Endothelial cell of umbilical vein (primary cell): ENCODE measurements around the gene PAIP2. TPM values are rescaled to one million over a fixed set of nuclear protein-coding genes. Genes with fewer than 3 reads are reported as not detected.

ENCODE experiments used
- BruUV-seq: library from RNA; stranded (reverse); fragments of 400-500 nt; replicated peaks from 2 replicates; lab custom pipeline; 2021; lab: Mats Ljungman, UMichigan
- CTCF ChIA-PET: fragments of 300-600, 350-600 bp; sonication (Branson Sonifier 250); formaldehyde crosslinking; loops from one replicate; lab custom pipeline; 2021; ENCODE audit warnings: antibody characterized with exemption, inconsistent platforms; lab: Charles Lee
- POLR2A ChIA-PET: fragments of 300-600, 350-600 bp; sonication (Branson Sonifier 250); formaldehyde crosslinking; loops from one replicate; lab custom pipeline; 2021; ENCODE audit warnings: antibody characterized with exemption, inconsistent platforms; lab: Charles Lee
- DNase-seq: peaks from one replicate; pipeline ENCODE4 v3.0.0-alpha.2; 2011; ENCODE audit warnings: low read depth, low spot score
- FAIRE-seq: peaks from 2 replicates; lab custom pipeline; 2011; peaks lifted over from hg19 to GRCh38; lab: Jason Lieb, UNC
- H2AFZ ChIP-seq: 2 replicates; pipeline ENCODE4 v1.6.0; 2012; ENCODE audit warnings: low read depth, low read length, control low read depth, inconsistent platforms
- H3K27ac ChIP-seq: 2 replicates; pipeline ENCODE4 v1.5.1; 2011; ENCODE audit warnings: low read depth, mild to moderate bottlenecking, control low read depth, low read length, moderate library complexity; ENCODE audit not compliant: insufficient read depth
- H3K27me3 ChIP-seq, 2 experiments: 2 replicates each; pipeline versions ENCODE4 v1.6.0 to v1.6.1; 2011; ENCODE audit warnings: low read length in 2 of 2, mixed read lengths in 1 of 2; ENCODE audit not compliant: control insufficient read depth in 2 of 2, insufficient read depth in 2 of 2
- H3K36me3 ChIP-seq, 2 experiments: 2 replicates in 1 of 2; 3 replicates in 1 of 2; pipeline ENCODE4 v1.5.1; 2011; ENCODE audit warnings: low read length in 2 of 2, mild to moderate bottlenecking in 1 of 2, moderate library complexity in 1 of 2; ENCODE audit not compliant: control insufficient read depth in 2 of 2, insufficient read depth in 2 of 2; ENCODE audit errors: extremely low read depth in 1 of 2
- H3K4me1 ChIP-seq: 3 replicates; pipeline ENCODE4 v1.5.1; 2011; ENCODE audit warnings: mild to moderate bottlenecking, low read length; ENCODE audit not compliant: control insufficient read depth, insufficient read depth; ENCODE audit errors: extremely low read depth
- H3K4me2 ChIP-seq: 2 replicates; pipeline ENCODE4 v1.6.1; 2011; ENCODE audit warnings: low read length, control low read depth, mixed read lengths; ENCODE audit not compliant: insufficient read depth
- H3K4me3 ChIP-seq, 3 experiments: fragments of 200-600 bp in 1 of 3; sonication (generic), shearing (Covaris generic) in 1 of 3; replicated peaks in 1 of 3; 2 replicates each; pipeline ENCODE4 v1.5.1; 2011 to 2016; ENCODE audit warnings: control low read depth in 3 of 3, low read length in 3 of 3, mild to moderate bottlenecking in 2 of 3, inconsistent platforms in 1 of 3, low read depth in 1 of 3, moderate library complexity in 1 of 3; ENCODE audit not compliant: insufficient read depth in 1 of 3
- H3K79me2 ChIP-seq: 2 replicates; pipeline ENCODE4 v1.6.0; 2012; ENCODE audit warnings: low read length, inconsistent platforms; ENCODE audit not compliant: control insufficient read depth, insufficient read depth
- H3K9ac ChIP-seq: replicated peaks from 2 replicates; pipeline ENCODE3; 2011; ENCODE audit warnings: low read length, control low read depth; ENCODE audit not compliant: insufficient read depth; ENCODE audit errors: extremely low read depth
- H3K9me1 ChIP-seq: replicated peaks from 3 replicates; pipeline ENCODE4 v1.6.0; 2011; ENCODE audit warnings: mild to moderate bottlenecking, low read length; ENCODE audit not compliant: control insufficient read depth, insufficient read depth; ENCODE audit errors: extremely low read depth
- H3K9me3 ChIP-seq: replicated peaks from 2 replicates; pipeline ENCODE4 v1.5.1; 2012; ENCODE audit warnings: low read length, inconsistent platforms; ENCODE audit not compliant: control insufficient read depth, insufficient read depth
- H4K20me1 ChIP-seq: replicated peaks from 2 replicates; pipeline ENCODE3; 2011; ENCODE audit warnings: mild to moderate bottlenecking, low read length; ENCODE audit not compliant: control insufficient read depth, insufficient read depth; ENCODE audit errors: extremely low read depth
- EZH2 ChIP-seq: IDR thresholded peaks from 2 replicates; pipeline ENCODE4 v1.6.1; 2012; ENCODE audit warnings: borderline replicate concordance, low read depth, mild to moderate bottlenecking, moderate library complexity, low read length, inconsistent platforms; ENCODE audit not compliant: severe bottlenecking
- JUN ChIP-seq: IDR thresholded peaks from 2 replicates; pipeline ENCODE4 v1.6.1; 2011; ENCODE audit warnings: borderline replicate concordance, low read depth; ENCODE audit not compliant: insufficient read length, insufficient read depth
- MAX ChIP-seq: IDR thresholded peaks from 2 replicates; pipeline ENCODE4 v1.6.1; 2011; ENCODE audit not compliant: insufficient read depth, insufficient read length
- POLR2A ChIP-seq: IDR thresholded peaks from 2 replicates; pipeline ENCODE4 v1.6.1; 2012; ENCODE audit warnings: low read depth, mild to moderate bottlenecking, control low read depth, low read length
- dilution Hi-C: fragments of 300-500 bp; cut with MboI; formaldehyde crosslinking; loops from one replicate; pipeline ENCODE4 v1.15.0; 2019; ENCODE audit warnings: low sequenced_read_pairs; ENCODE audit not compliant: extremely low pct_ligation_motif_present
- intact Hi-C: fragments of 100-400 bp; cut with micrococcal nuclease; formaldehyde crosslinking; loops from one replicate; pipeline ENCODE4 v1.10.0; 2022
- polyA plus RNA-seq, 4 experiments: library from polyadenylated mRNA; depleted of rRNA in 3 of 4; stranded (reverse) in 3 of 4; unstranded in 1 of 4; fragments of >200 nt; gene quantifications; 2 replicates each; pipeline versions ENCODE4 v1.2.1 to v1.2.3, GENCODE V29; 2011 to 2012; ENCODE audit warnings: missing spikeins in 1 of 4
- total RNA-seq: library from RNA; stranded (reverse); gene quantifications from 2 replicates; pipeline ENCODE4 v1.2.3, GENCODE V29; 2021

Gene PAIP2
- total and polyA plus RNA-seq, 2 donors (not counting 3 experiments of a cell fraction or from before 2014, with no cell fraction given): 52.1 to 80.4 TPM

GRCh38 chr5:139397921-139398320, 56.3 kb downstream of the PAIP2 start:
- CTCF ChIA-PET: no interaction called here
- Histone ChIP-seq H3K4me1 (peaks cover 7% of the 10 kb centered on the region), H3K9ac (no peak overlapping the region), H3K9me1 (no peaks in the 10 kb centered on the region), H3K4me3 (no peak overlapping the region), H3K4me2 (no peak overlapping the region), H2AFZ (no peak overlapping the region), H3K27me3 (peaks cover 7 to 14% of the 10 kb centered on the region in 2 experiments), H3K9me3 (no peaks in the 10 kb centered on the region), H3K36me3 (no peaks in the 10 kb centered on the region), H4K20me1 (no peaks in the 10 kb centered on the region), H3K79me2 (no peaks in the 10 kb centered on the region), H3K27ac (no peak overlapping the region)
- intact Hi-C loops (no loop called here), dilution Hi-C loops (no loop called here)
- TF ChIP-seq JUN (no peak), MAX (no peak), EZH2 (no peak)
- POLR2A ChIA-PET: no interaction called here
- DNase-seq (no peak), FAIRE-seq (peak; percentile 24)
- BruUV-seq: no TSS peak

- no peak for FAIRE-seq
- intact Hi-C loops (loop anchor here (10.0 kb wide), 1 partner anchor 205 kb away; the partner anchor contains the start of gene SIL1), dilution Hi-C loops (no loop called here)
- H3K9ac ChIP-seq: no peak overlapping the region
- H3K27ac ChIP-seq: no peak overlapping the region
- no peaks in the 10 kb centered on the region for H3K9me3 ChIP-seq
- no TSS peak for BruUV-seq
- H3K4me3 ChIP-seq: no peak overlapping the region
- no peak for TF ChIP-seq POLR2A
- no peaks in the 10 kb centered on the region for H3K9me1 ChIP-seq
- H3K4me1 ChIP-seq: peaks cover 13% of the 10 kb centered on the region
- H3K4me2 ChIP-seq: no peak overlapping the region
- ChIA-PET POLR2A (no interaction called here), CTCF (interaction anchor here (1.6 kb wide), 1 partner anchor 9 kb away, joined by 7 read pairs; no protein-coding TSS in a partner anchor)
- no peaks in the 10 kb centered on the region for H3K79me2 ChIP-seq
- H4K20me1 ChIP-seq: no peaks in the 10 kb centered on the region
- H3K27me3 ChIP-seq: peaks cover 0 to under 1% of the 10 kb centered on the region in 2 experiments
- H2AFZ ChIP-seq: no peak overlapping the region
- DNase-seq: no peak
- H3K36me3 ChIP-seq: no peaks in the 10 kb centered on the region
These were observed 58.0 kb downstream of the PAIP2 start for GRCh38 chr5:139399501-139400121.
